ENCODE data around the gene GPRC5B.

The GPRC5B gene, protein sequence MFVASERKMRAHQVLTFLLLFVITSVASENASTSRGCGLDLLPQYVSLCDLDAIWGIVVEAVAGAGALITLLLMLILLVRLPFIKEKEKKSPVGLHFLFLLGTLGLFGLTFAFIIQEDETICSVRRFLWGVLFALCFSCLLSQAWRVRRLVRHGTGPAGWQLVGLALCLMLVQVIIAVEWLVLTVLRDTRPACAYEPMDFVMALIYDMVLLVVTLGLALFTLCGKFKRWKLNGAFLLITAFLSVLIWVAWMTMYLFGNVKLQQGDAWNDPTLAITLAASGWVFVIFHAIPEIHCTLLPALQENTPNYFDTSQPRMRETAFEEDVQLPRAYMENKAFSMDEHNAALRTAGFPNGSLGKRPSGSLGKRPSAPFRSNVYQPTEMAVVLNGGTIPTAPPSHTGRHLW

DNA sequence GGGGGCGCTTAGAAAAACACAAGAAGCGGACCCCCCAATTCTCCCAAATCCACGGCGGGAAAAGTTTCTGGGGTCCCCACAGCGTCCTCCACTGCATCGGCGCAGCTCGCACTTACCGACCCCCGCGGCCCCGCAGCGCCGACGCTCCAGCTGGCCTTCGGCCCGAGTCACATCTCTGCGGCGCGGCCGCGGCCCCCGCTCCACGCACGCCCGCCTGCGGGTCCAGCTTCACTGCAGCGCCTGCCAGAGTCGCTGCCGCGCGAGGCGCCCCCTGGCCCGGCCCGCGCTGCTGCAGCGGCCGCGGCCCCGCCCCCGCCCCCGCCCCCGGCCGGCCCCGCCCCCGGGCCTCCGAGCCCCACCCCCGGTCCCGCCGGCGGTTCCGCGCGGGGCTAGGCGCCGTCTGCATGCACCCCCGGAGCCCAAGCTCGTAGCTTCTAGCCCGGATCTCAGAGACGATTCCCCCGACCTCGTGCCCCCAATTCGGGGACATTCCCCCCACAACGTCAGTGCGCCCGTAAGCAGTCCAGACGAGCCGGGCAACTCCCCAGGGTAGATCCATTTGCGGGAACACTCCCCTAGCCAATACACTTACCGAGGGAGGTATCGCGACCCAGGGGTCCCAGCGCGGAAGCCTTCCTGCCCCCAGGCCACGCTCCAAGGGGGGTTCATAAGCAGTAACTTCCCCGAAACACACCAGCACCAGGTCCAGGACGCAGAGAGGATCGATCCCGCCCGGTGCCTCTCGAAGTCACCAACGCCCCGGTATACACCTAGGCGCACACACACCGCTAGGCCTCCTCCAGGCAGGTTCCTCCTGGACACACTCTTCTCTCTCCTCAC lies at the start of gene GPRC5B:
Gene GPRC5B, minus strand, starts transcription at position 238 of the 840 bp plus-strand sequence. CDS start 12,003 bp downstream, outside the sequence.
- H3K27ac ChIP-seq, result no peak within 1 kb of the TSS
- peak; percentile 51 for DNase-seq
- TF ChIP-seq, protein P1, sequence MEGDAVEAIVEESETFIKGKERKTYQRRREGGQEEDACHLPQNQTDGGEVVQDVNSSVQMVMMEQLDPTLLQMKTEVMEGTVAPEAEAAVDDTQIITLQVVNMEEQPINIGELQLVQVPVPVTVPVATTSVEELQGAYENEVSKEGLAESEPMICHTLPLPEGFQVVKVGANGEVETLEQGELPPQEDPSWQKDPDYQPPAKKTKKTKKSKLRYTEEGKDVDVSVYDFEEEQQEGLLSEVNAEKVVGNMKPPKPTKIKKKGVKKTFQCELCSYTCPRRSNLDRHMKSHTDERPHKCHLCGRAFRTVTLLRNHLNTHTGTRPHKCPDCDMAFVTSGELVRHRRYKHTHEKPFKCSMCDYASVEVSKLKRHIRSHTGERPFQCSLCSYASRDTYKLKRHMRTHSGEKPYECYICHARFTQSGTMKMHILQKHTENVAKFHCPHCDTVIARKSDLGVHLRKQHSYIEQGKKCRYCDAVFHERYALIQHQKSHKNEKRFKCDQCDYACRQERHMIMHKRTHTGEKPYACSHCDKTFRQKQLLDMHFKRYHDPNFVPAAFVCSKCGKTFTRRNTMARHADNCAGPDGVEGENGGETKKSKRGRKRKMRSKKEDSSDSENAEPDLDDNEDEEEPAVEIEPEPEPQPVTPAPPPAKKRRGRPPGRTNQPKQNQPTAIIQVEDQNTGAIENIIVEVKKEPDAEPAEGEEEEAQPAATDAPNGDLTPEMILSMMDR (IDR thresholded peaks at IDR 0.05; ENCODE audit: low read depth, low read length), result peak; percentile 47
- H3K4me3 ChIP-seq (ENCODE audit: low read depth, low read length), result peak within 1 kb of the TSS; percentile 72
- H3K9me3 ChIP-seq (ENCODE audit: severe bottlenecking), result peaks cover 5% of the 10 kb centered on the region
- no peaks in the 10 kb centered on the region for H3K27me3 ChIP-seq (ENCODE audit: insufficient read depth, low read depth, severe bottlenecking)
- no peaks in the 10 kb centered on the region for H3K36me3 ChIP-seq

DNA sequence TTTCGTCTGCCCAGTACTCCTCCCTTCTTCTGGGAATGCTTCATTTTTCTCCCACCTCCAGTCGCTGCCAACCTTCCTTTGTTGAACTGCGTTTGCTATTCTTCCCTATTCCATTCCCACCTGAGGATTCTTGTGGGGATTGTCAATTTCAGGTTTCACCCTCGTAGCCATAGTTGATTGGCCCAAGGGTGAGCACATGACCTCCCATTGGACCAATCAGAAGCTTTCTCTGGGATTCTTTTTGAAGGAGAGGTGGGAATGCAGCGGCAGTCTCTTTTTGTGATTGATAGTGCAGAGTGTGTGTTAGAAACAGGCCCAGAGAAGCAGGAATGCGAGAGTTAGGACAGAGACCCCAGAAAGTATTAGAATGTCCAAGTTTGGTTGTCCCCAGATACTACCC lies 49.1 kb upstream of the GPRC5B start:
- DNase-seq, result no peak
- no peak overlapping the region for H3K4me3 ChIP-seq (ENCODE audit: low read depth, low read length)
- H3K27me3 ChIP-seq (ENCODE audit: insufficient read depth, low read depth, severe bottlenecking), result peaks cover 96% of the 10 kb centered on the region
- no peak overlapping the region for H3K27ac ChIP-seq
- TF ChIP-seq, protein P1 (IDR thresholded peaks at IDR 0.05; ENCODE audit: low read depth, low read length), result no peak
- no peaks in the 10 kb centered on the region for H3K9me3 ChIP-seq (ENCODE audit: severe bottlenecking)
- H3K36me3 ChIP-seq, result no peaks in the 10 kb centered on the region

DNA sequence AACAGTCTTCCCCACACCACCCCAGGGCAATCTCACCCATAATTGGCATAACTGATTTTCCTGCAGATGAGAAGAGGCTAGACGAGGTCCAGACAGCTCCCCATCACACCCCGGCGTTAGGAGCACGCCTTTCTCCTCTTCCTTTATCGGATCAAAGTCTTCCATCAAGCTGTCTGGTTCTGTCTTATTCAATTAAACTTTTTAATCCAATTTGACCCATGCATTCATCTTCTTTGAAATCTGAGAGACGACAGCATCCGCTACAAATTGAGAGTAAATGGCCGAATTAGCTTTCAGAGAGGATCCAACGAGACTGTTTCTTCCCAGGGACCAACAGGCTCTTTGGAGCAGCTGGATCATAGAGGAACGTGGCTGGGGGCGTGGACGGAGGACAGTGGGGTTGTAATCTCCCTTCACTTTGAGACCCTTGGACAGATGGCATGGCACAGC lies 44.4 kb upstream of the GPRC5B start:
- peak; percentile 10 for DNase-seq
- no peak overlapping the region for H3K4me3 ChIP-seq (ENCODE audit: low read depth, low read length)
- H3K36me3 ChIP-seq, result no peaks in the 10 kb centered on the region
- TF ChIP-seq, protein P1 (IDR thresholded peaks at IDR 0.05; ENCODE audit: low read depth, low read length), result no peak
- H3K9me3 ChIP-seq (ENCODE audit: severe bottlenecking), result peaks cover 2% of the 10 kb centered on the region
- H3K27me3 ChIP-seq (ENCODE audit: insufficient read depth, low read depth, severe bottlenecking), result peaks cover 85% of the 10 kb centered on the region
- H3K27ac ChIP-seq, result no peak overlapping the region

DNA sequence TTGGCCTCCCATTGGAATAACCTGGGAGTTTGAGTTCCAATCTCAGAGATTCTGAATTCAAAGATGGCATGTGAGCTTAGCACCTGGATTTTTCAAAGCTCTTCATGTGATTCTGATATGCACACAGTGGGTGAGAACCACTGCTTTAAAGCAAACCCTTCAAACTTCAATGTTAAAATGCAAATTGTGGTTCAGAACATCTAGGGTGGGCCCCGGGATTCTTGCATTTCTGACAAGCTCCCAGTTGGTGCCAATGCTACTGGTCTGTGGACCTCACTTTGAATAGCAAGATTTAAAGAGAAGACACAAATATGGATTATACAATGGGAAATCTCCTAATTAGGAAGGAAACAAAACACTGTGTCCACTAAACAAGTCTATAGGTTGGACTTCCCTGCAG lies 43.8 kb upstream of the GPRC5B start:
- no peak overlapping the region for H3K4me3 ChIP-seq (ENCODE audit: low read depth, low read length)
- H3K27me3 ChIP-seq (ENCODE audit: insufficient read depth, low read depth, severe bottlenecking), result peaks cover 85% of the 10 kb centered on the region
- no peak for DNase-seq
- TF ChIP-seq, protein P1 (IDR thresholded peaks at IDR 0.05; ENCODE audit: low read depth, low read length), result no peak
- H3K27ac ChIP-seq, result no peak overlapping the region
- H3K9me3 ChIP-seq (ENCODE audit: severe bottlenecking), result peaks cover 2% of the 10 kb centered on the region
- H3K36me3 ChIP-seq, result no peaks in the 10 kb centered on the region

DNA sequence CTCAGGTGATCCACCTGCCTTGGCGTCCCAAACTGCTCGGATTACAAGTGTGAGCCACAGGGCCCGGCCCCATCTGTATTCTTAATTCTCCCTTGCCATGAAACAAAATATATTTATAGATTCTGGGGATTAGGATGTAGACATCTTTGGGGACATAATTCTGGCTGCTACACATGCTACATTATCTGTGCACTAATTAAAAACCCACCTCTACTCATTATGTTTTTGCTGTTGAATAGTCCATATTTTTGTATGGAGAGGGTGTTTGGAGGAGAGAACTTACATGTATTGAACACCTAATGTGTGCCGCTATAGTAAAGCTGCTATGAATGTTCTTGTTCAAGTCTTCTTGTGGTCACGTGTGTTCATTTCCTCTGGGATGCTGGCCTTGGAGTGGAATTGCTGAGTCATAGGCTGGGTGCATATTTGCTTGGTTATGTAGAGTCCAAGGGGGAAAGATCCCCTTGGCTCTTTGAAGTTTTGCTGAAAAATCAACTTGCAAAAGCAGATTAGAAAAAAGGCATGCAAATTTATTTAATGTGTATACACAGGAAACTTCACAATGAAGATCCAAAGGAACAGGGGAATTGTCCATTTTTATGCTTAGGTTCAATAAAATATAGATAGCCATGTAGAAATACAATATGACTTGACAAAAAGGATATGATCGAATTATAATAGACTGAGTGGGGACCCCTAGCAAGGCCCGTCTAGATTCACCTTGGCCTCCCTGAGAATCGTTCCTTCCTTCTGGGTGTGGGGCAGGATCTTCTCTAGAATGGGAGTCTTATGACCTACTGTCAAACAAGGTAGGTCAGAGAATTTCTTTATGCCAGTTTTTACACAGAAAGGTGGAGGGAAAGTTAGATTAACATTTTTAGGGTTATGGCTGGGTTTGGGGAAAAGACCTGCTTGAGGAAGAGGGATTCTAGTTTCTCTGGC lies 42.1 kb upstream of the GPRC5B start:
- H3K36me3 ChIP-seq, result no peaks in the 10 kb centered on the region
- peaks cover 79% of the 10 kb centered on the region for H3K27me3 ChIP-seq (ENCODE audit: insufficient read depth, low read depth, severe bottlenecking)
- H3K9me3 ChIP-seq (ENCODE audit: severe bottlenecking), result peaks cover 2% of the 10 kb centered on the region
- TF ChIP-seq, protein P1 (IDR thresholded peaks at IDR 0.05; ENCODE audit: low read depth, low read length), result no peak
- H3K4me3 ChIP-seq (ENCODE audit: low read depth, low read length), result no peak overlapping the region
- DNase-seq, result no peak
- H3K27ac ChIP-seq, result no peak overlapping the region

All from WERI-Rb-1 (cell line).